GM12801 (cell line): ENCODE results near the gene ITPR1.

Experiments
- TF ChIP-seq, protein P1 (sequence below): IDR thresholded peaks from one replicate; pipeline ENCODE4 v1.5.1; 2011; ENCODE audit warnings: control low read depth; ENCODE audit not compliant: insufficient read length; ENCODE audit errors: extremely low read depth

ITPR1 gene

DNA sequence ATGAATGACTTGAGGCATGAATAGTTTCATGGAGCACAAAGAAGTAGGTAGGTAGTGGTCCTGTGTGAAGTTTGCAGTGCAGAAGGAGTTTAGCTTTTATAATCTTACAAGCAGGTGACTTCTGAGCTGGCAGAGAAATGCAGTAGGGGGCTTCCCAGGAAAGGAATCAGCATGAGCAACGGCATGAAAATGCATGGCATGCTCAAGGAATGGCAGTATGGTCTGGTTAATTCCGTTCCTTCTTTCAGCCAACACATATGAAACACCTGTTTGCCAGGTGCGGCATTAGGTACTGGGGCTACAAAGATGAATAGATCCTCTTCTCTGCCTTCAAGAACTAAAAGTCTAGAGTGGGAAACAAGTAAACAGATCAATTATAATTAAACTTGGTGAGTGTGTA, 348.1 kb downstream of the ITPR1 start:
- TF ChIP-seq, protein P1, sequence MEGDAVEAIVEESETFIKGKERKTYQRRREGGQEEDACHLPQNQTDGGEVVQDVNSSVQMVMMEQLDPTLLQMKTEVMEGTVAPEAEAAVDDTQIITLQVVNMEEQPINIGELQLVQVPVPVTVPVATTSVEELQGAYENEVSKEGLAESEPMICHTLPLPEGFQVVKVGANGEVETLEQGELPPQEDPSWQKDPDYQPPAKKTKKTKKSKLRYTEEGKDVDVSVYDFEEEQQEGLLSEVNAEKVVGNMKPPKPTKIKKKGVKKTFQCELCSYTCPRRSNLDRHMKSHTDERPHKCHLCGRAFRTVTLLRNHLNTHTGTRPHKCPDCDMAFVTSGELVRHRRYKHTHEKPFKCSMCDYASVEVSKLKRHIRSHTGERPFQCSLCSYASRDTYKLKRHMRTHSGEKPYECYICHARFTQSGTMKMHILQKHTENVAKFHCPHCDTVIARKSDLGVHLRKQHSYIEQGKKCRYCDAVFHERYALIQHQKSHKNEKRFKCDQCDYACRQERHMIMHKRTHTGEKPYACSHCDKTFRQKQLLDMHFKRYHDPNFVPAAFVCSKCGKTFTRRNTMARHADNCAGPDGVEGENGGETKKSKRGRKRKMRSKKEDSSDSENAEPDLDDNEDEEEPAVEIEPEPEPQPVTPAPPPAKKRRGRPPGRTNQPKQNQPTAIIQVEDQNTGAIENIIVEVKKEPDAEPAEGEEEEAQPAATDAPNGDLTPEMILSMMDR: no peak

DNA sequence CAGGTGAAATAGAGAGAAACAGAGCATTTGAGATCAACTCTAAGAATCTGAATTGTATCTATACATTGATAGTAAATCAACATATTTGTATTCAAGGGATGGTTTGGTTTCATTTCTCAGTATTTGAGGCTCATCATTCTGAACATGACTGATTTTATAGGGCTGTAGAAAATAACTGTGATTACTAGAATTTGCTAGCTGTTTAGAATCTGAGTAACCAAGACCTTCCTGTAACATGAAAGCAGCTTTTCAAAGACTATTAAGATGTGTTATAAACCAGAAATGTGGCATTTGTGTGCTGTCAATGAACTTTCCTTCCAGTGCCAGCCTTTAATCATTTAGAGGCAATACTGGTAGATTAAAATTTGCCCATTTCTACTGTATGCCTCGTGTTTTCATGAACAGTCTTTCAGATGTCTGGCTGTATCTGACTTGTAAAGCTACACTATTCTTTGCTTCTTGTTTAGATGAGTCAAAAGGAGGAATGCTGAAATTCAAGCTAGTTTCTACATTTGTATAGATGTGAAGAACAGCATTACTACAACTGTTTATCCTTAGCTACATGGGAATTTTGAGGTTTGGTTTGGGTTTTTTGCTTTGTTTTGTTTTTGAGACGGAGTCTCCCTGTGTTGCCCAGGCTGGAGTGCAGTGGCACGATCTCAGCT, 348.8 kb downstream of the ITPR1 start:
- TF ChIP-seq, protein P1: no peak

DNA sequence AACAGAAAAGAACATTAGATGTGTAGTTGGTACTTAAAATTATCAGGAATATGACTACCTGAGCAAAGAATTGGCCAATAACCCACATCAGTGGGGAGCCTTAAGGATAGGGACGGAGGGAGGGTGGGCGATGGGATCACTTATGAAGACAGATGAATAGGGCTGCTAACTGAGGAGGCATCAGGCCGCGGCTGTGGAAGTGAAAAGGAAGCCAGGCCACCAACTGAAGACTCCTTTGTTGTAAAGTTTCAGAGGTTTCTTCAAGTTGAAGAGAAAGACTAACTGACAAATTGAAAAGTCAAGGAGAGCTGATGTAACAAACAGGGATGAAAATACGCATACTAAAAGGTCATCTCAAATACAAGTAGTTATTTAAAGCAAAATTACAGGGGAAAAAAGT, 350.5 kb downstream of the ITPR1 start:
- TF ChIP-seq, protein P1: no peak

DNA sequence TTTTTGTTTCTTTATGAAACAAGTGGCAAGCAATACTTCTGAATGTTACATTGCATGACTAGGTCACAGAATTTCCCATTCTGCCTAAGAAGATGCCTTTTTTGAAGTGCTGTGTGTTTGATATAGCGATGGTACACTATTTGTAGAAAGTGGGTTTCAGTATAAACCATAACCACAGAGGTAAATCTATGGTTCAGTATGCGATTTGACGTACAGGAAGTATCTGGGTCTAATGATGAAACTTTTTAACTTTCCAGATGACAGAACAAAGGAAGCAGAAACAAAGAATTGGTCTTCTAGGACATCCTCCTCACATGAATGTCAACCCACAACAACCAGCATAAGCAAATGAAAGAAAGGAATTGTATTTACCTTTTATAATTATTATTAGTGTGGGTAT, 352.7 kb downstream of the ITPR1 start:
- TF ChIP-seq, protein P1: no peak

DNA sequence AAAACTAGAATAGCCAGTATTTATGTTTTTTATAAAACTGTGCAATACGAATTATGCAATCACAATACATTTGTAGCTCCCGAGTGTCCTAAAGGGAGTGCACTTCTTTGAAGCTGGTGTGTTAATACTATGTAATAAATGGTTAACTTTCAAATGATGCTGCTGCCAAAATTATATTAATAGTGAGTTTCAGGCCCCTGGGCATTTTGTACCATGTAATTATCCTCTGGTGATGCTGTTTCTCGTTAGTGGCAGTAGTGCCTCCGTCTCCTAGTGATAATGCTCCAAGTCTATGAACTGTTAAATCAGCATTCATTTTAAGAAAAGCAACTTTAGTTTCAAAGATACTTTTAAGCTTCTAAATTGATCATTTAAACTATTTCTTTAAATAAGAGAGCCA, 353.4 kb downstream of the ITPR1 start:
- TF ChIP-seq, protein P1: no peak

DNA sequence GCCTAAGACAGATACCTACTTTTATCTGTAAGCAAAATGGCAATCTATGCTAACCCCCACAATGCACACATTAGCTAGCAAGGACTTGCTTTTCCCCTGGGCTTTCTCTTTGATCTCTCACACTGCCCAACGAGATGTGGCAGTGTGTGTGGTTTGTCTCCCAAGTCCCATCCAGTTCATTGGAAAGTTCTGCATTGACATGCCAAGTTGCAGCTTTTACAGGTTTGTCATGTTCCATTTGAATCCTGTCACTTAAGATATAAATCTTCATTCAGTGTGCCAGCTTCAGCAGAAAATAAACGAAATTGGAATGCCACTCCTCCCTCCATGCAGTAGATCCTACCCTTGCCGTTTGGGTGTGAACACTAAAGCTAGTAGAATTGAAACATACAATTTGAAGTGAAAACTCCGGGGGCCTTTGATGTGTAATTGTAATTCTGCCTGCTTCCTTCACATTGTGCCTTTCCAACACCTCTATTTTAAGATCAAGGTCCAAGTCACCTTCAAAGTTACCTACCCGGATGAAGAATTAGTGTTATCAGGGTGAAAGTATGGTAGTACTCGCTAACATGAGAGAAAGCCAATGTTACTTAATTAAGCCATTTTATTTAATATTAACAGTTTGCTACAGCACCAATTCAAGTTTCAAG, 355.2 kb downstream of the ITPR1 start:
- TF ChIP-seq, protein P1: no peak

DNA sequence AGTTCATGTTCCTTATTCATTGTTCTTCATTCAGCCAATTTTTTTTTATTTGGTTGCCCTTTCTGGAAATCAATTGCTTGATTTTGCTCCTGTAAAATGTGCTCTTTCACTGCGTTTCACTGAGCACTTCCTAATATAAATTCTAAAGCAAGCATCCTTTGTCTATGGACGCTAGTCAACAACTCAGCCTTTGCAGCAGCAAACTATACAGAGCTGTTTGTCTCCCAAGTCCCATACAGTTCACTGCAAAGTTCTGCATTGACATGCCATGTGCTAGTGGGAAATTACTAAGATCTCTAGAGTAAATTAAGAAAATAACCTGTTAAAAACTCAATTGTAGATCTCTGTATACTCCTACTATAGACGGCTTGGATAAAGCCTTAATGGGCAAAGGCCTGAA, 356.0 kb downstream of the ITPR1 start:
- TF ChIP-seq, protein P1: no peak
